Epithelial cell of esophagus (primary cell): ENCODE results near the gene OST4.

Source experiments
- DNase-seq: peaks from one replicate; pipeline ENCODE4 v3.0.0; 2010; ENCODE audit warnings: low read depth
- H3K4me3 ChIP-seq: 2 replicates; pipeline ENCODE4 v1.5.1; 2011; ENCODE audit warnings: mild to moderate bottlenecking, low read length, control low read depth
- TF ChIP-seq, protein P1 (sequence below): IDR thresholded peaks from 2 replicates; pipeline ENCODE4 v1.5.1; 2011; ENCODE audit warnings: low read depth, mild to moderate bottlenecking, low read length, control low read depth, inconsistent platforms; ENCODE audit not compliant: insufficient read depth; ENCODE audit errors: missing control alignments

Gene OST4

GRCh38 chr2:27095745-27096651, 24.5 kb upstream of the OST4 start:
- TF ChIP-seq, protein P1, sequence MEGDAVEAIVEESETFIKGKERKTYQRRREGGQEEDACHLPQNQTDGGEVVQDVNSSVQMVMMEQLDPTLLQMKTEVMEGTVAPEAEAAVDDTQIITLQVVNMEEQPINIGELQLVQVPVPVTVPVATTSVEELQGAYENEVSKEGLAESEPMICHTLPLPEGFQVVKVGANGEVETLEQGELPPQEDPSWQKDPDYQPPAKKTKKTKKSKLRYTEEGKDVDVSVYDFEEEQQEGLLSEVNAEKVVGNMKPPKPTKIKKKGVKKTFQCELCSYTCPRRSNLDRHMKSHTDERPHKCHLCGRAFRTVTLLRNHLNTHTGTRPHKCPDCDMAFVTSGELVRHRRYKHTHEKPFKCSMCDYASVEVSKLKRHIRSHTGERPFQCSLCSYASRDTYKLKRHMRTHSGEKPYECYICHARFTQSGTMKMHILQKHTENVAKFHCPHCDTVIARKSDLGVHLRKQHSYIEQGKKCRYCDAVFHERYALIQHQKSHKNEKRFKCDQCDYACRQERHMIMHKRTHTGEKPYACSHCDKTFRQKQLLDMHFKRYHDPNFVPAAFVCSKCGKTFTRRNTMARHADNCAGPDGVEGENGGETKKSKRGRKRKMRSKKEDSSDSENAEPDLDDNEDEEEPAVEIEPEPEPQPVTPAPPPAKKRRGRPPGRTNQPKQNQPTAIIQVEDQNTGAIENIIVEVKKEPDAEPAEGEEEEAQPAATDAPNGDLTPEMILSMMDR: no peak
- peak overlapping the region; percentile 9 for H3K4me3 ChIP-seq

DNA sequence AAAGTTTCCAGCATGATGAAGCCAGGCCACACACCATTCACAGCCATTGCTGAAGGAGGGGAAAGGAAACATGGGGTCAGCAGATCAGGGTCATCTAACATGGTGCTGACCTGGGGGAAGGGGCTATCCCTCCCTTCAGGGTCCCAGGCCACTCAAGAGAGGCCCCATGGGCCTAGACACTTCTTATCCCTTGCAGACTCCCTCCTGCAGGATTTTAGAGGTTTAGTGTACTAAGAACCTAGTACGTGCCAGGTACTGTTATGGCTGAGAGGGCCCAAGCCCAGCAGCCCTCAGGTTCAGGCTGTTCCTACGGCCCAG, 23.9 kb upstream of the OST4 start:
- TF ChIP-seq, protein P1: no peak
- no peak for DNase-seq
- no peak overlapping the region for H3K4me3 ChIP-seq

More at GRCh38 chr2:27095745-27096651, 24.5 kb upstream of the OST4 start:
- DNase-seq: peak; percentile 66

GRCh38 chr2:27094353-27094984, 23.0 kb upstream of the OST4 start:
- TF ChIP-seq, protein P1: no peak
- no peak overlapping the region for H3K4me3 ChIP-seq
- no peak for DNase-seq

DNA sequence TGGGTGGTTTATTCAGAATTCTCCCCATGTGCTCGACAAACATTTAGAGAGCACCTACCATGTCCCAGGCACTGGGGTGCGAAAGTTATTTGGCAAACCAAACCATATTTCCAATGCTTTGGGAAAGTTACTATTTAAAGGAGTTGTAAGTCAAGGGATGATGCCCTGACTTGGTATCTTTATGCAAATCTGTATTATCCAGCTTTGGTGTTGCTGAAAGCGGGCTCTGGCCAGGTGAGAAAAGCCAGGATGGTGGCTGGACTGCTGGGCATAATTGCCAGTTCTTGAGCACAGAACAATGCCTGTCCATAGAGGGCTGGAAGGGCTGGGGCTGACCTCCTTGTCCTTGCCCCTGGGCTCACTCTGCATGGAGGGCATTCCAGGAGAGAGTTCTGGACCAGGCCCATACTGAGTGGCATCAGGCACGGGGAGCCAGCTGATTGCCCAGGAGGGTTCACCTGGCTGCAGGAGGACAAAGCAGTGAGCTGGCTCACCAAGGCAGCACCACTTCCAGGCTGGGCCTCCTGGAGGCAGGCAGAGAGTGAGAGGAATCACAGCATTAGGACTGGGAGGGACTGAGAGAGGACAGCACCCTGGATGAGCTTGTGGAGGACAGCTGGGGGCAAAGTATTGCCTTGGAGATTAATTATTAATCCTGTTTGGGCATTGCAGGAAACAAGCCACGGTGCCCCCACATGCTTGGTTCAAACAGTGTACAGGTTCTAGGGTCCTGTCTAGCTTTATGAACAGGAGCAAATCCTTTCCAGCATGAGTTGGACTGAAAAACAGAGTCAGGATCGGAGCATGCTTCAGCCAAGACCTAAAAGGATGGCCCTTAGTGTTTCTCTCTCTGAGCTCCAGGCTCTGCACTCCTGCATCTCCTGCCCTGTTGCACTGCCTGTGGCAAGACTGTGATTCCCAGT, 22.2 kb upstream of the OST4 start:
- TF ChIP-seq, protein P1: no peak
- DNase-seq: no peak
- H3K4me3 ChIP-seq: no peak overlapping the region

DNA sequence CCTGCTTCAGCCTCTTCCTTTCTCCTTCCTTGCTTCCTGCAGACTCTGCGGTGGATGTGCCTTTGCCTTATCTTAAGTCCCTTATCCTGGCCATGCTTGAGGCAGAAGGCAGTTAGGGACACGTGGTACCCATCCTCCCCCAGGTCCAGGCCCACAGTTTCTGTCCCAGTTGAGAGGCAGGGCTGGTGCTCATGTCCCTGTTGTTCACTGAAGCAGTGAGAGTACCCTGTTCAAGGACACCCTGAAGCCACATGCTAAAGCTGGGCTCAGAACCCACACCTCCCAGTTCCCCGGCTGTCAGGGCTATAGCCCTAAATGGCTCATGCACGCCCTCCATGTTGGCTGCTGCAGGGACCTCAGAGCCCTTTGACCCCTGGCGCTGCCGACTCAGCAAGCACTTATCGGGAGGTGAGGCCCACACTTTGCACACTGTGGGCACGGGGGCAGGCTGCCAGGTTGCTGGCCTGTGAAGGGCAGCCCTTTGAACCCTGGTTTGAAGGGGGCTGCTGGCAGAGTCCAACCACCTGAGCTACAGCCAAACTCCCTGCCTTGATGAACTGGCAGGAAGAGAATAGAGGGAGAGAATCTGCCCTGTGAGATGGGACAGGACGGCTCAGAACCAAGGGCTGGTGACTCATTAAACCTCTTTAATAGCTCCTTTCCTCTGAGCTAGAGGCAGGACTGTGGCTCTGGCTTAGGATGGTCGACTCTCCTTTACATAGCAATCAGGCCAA, 21.4 kb upstream of the OST4 start:
- TF ChIP-seq, protein P1: no peak
- H3K4me3 ChIP-seq: no peak overlapping the region
- DNase-seq: no peak
